GM21367 (cell line): ENCODE data around the gene VMAC.

ENCODE experiments used
- ATAC-seq: cut with Tn5 transposase; IDR thresholded peaks from one replicate; pipeline ENCODE4 v1.9.1; 2021; ENCODE audit not compliant: unreplicated experiment

Gene VMAC

GRCh38 chr19:5951338-5951861 lies 46.7 kb downstream of the VMAC start:
- ATAC-seq, result no peak

DNA sequence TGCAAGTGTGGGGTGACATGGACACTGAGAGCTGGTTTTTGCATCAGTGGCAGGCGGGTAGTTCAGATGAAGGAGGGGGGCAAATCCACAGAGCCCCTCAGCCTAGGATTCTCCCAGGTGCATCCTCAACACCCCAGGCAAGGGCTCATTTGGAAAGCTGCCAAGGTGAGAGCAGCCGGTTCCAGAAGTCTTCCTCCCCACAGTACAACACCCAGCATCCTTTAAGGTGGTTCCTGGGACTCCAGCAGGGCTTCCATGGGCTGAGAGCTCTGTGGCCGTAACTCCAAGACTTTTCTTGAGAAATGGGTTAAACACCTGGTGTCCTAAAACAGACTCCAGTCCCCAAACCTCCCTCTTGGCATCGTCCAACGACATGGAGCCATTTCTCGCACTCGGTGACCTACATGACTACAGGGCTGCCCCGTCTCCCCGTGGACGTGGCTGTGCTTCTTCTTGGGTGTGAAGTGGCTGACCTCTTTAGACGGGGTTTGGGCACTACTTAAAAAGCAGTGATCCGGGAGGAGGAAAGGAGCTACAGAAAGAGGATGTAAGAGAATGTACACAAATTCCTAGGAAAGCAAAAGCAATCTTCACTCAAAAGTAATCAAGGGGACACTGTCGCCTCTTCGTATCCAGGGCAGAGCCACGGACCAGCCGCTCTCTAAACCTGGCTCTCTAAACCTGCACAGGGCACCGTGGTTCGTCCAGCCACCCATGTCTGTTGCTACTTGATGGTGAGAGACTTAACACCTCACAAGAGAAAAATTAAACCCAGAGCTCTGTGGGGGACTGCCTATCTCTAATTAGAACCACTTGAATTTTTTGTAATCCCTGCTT lies 47.7 kb downstream of the VMAC start:
- ATAC-seq, result no peak

- no peak for ATAC-seq
Measured at GRCh38 chr19:5953030-5953589, 48.4 kb downstream of the VMAC start.

DNA sequence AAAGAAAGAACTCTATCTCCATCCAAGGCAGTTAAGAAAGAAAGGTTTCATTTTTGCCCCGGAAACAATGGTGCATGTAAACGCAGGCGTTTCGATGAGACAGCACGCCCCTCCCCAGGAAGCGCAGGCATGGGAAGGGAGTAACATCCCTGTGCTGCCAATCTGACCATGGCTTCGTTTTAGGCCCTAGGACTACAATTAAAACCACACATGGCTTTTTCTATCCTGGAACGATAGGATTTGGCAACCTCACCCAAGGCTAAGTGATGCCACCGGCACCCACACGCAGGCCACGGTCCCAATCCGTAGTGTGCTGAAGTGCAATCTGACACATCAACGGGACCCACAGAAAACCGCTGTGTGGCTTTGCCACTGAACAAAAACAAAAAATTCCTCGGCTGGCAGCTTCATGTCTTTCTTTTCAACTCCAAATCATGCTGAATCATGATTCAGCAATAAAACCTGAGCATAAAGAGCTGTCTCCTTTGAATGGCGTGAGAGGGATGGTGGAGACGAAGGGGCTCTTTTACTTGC lies 49.1 kb downstream of the VMAC start:
- ATAC-seq, result no peak

DNA sequence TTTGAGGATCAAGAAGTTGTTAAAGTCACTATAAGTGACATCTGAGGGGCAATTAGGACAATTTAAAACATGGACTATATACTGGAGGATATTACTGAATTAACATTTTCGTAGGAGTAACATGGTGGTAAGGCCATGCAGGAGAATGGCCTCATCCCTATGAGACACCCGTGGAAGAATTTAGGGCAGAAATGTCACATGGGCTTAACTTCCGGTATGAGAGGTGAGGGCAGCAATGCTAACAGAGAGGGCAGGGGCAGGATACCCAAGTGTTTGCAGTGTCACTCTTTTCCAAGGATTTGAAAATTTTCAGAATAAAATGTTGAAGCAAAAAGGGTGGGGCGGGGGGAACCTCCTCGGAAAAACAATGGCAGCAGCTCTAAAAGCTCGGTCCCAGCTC lies 49.6 kb downstream of the VMAC start:
- ATAC-seq, result no peak

DNA sequence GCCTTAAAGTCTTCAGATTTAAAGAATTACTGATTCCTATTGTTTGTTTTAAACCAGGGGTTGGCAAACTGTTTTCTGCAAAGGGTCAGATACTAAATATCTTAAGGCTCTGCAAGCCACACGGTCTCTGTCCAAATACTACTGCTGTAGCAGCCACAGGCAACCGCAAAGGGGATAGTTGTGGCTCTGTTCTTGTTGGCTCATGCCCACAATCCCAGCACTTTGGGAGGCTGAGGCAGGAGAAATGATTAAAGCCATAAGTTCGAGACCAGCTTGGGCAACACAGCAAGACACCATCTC lies 50.9 kb downstream of the VMAC start:
- ATAC-seq, result no peak

DNA sequence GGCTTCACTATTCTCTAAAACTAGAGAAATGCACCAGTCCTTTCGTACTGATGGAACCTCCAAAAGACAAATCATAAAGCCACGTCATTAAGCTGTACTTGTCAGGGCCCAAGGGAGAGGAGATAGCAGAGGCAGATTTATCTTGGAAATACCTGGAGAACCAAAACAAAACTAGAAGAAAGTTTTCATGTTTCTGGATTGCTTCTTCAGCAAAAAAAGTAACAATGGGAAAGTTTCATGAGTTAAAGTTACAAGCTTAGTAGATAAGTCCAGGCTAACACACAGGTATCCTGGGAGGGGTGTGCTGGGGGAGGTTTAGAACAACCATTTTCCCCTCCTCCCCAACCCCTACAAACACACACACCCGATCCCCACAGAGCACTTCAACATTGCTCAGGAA lies 51.7 kb downstream of the VMAC start:
- no peak for ATAC-seq

- no peak for ATAC-seq
Measured at GRCh38 chr19:5956728-5957127, 52.1 kb downstream of the VMAC start.

- ATAC-seq, result no peak
Measured at GRCh38 chr19:5957170-5957569, 52.5 kb downstream of the VMAC start.

GRCh38 chr19:5958074-5958850 lies 53.6 kb downstream of the VMAC start:
- ATAC-seq, result no peak

- ATAC-seq, result no peak
Measured at GRCh38 chr19:5958851-5959122, 54.1 kb downstream of the VMAC start.

- ATAC-seq, result no peak
Measured at GRCh38 chr19:5959260-5960004, 54.8 kb downstream of the VMAC start.
